Measurements from ENCODE around the gene RUNX2. TPM values are rescaled to one million over a fixed set of nuclear protein-coding genes. Genes with fewer than 3 reads are reported as not detected.

RUNX2 gene
- total and polyA plus RNA-seq, 2 experiments from 2014 or later, result 4.4 to 5.2 TPM

DNA sequence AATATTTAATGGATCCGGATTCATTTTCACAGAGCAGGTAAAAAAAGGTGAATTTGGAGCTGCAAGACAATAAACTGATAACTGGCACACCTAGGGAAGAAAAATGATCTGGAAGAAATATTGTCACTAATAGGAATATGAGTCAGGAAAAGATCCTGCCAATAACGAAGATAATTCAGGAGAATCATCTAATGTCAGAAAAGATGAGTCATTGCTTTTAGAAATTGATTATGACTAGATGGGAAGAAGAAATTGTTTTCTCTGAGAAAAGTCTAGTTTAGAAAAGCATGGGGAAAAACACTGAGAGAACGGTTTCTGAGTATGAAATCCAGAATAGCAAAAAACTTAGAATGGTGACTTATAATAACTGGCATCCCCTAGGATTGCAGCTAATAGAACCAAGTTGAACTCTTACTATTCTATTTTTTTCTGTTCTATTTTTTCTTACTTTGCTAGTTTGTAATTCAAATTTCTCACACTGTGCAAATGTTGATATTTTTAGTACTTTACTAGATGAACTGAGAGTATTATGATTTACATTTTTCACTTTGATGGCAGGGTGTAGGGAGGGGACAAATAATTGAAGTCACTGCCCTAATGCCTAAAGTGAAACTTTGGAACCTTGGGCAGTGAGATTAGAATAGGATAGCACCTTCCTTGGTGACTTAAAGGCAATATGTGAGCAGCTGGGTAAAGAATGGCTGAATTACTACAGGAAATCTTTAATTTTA lies 87.8 kb downstream of the RUNX2 start:
- Histone ChIP-seq H4K20me1 (ENCODE audit: insufficient read depth) (no peaks in the 10 kb centered on the region), H3K4me2 (ENCODE audit: unreplicated experiment) (peak overlapping the region; percentile 47), H3K9ac (no peak overlapping the region), H3K36me3 (ENCODE audit: low read depth) (no peaks in the 10 kb centered on the region), H3K27ac (no peak overlapping the region), H3K9me3 (ENCODE audit: low read depth) (no peaks in the 10 kb centered on the region), H3K27me3 (replicated peaks; ENCODE audit: insufficient read depth) (no peaks in the 10 kb centered on the region), H3K4me1 (ENCODE audit: insufficient read depth) (peaks cover 30% of the 10 kb centered on the region), H3K79me2 (ENCODE audit: insufficient read depth) (peaks cover 25% of the 10 kb centered on the region), H3F3A (ENCODE audit: insufficient read depth) (peaks cover 35% of the 10 kb centered on the region), H2AFZ (no peak overlapping the region), H3K9me2 (ENCODE audit: insufficient read depth) (no peaks in the 10 kb centered on the region), H3K4me3 (no peak overlapping the region)
- WGBS, 2 experiments (ENCODE audit: low coverage in 1 of 2, low lambda C conversion rate in 2 of 2, missing lambda C conversion rate in 2 of 2), result 56% methylated on average over 3 of the region's 3 CpGs
- TF ChIP-seq EZH2 (IDR thresholded peaks at IDR 0.05; ENCODE audit: insufficient read depth, poor library complexity, severe bottlenecking) (no peak), EZH2phosphoT487 (IDR thresholded peaks at IDR 0.05; ENCODE audit: insufficient read depth, low read depth) (no peak)
- in situ Hi-C loops (cut with MboI), result loop anchor here (10.0 kb wide), 1 partner anchor 761 kb away; no protein-coding TSS in a partner anchor
- peak; percentile 41 for DNase-seq

GRCh38 chr6:45416700-45417099 lies 88.6 kb downstream of the RUNX2 start:
- Histone ChIP-seq H3K9ac (no peak overlapping the region), H3F3A (ENCODE audit: insufficient read depth) (peaks cover 35% of the 10 kb centered on the region), H3K4me3 (no peak overlapping the region), H3K36me3 (ENCODE audit: low read depth) (no peaks in the 10 kb centered on the region), H3K27me3 (replicated peaks; ENCODE audit: insufficient read depth) (no peaks in the 10 kb centered on the region), H2AFZ (no peak overlapping the region), H3K9me2 (ENCODE audit: insufficient read depth) (no peaks in the 10 kb centered on the region), H3K4me1 (ENCODE audit: insufficient read depth) (peaks cover 30% of the 10 kb centered on the region), H3K4me2 (ENCODE audit: unreplicated experiment) (peak overlapping the region; percentile 47), H3K79me2 (ENCODE audit: insufficient read depth) (peaks cover 32% of the 10 kb centered on the region), H3K27ac (no peak overlapping the region), H3K9me3 (ENCODE audit: low read depth) (no peaks in the 10 kb centered on the region), H4K20me1 (ENCODE audit: insufficient read depth) (no peaks in the 10 kb centered on the region)
- in situ Hi-C loops (cut with MboI), result loop anchor here (10.0 kb wide), 1 partner anchor 762 kb away; no protein-coding TSS in a partner anchor
- no peak for TF ChIP-seq EZH2phosphoT487 (IDR thresholded peaks at IDR 0.05; ENCODE audit: insufficient read depth, low read depth)
- WGBS, 2 experiments (ENCODE audit: low coverage in 1 of 2, low lambda C conversion rate in 2 of 2, missing lambda C conversion rate in 2 of 2), result 38 to 41% methylated on average over 2 of the region's 2 CpGs
- peak; percentile 46 for DNase-seq

- in situ Hi-C loops (cut with MboI), result loop anchor here (10.0 kb wide), 1 partner anchor 763 kb away; no protein-coding TSS in a partner anchor
- WGBS, 2 experiments (ENCODE audit: low coverage in 1 of 2, low lambda C conversion rate in 2 of 2, missing lambda C conversion rate in 2 of 2), result 94 to 100% methylated on average over 2 of the region's 2 CpGs
- H3F3A ChIP-seq (ENCODE audit: insufficient read depth), result peaks cover 35% of the 10 kb centered on the region
These were observed 89.3 kb downstream of the RUNX2 start for GRCh38 chr6:45417436-45417835.

GRCh38 chr6:45419571-45420082 lies 91.5 kb downstream of the RUNX2 start:
- Histone ChIP-seq H3K4me1 (ENCODE audit: insufficient read depth) (peaks cover 34% of the 10 kb centered on the region), H2AFZ (no peak overlapping the region), H3F3A (ENCODE audit: insufficient read depth) (peaks cover 35% of the 10 kb centered on the region), H3K27me3 (replicated peaks; ENCODE audit: insufficient read depth) (no peaks in the 10 kb centered on the region), H3K9ac (peak overlapping the region; percentile 90; the same call in 1 of the 2 replicates), H4K20me1 (ENCODE audit: insufficient read depth) (no peaks in the 10 kb centered on the region), H3K9me3 (ENCODE audit: low read depth) (no peaks in the 10 kb centered on the region), H3K27ac (no peak overlapping the region), H3K36me3 (ENCODE audit: low read depth) (no peaks in the 10 kb centered on the region), H3K79me2 (ENCODE audit: insufficient read depth) (peaks cover 59% of the 10 kb centered on the region), H3K4me2 (ENCODE audit: unreplicated experiment) (peak overlapping the region; percentile 95), H3K4me3 (peak overlapping the region; percentile 98; the same call in 1 of the 2 replicates), H3K9me2 (ENCODE audit: insufficient read depth) (no peaks in the 10 kb centered on the region)
- TF ChIP-seq EZH2 (IDR thresholded peaks at IDR 0.05; ENCODE audit: insufficient read depth, poor library complexity, severe bottlenecking) (no peak), EZH2phosphoT487 (IDR thresholded peaks at IDR 0.05; ENCODE audit: insufficient read depth, low read depth) (no peak)
- in situ Hi-C loops (cut with MboI), result loop anchor here (10.0 kb wide), 1 partner anchor 765 kb away; no protein-coding TSS in a partner anchor
- WGBS, 2 experiments (ENCODE audit: low coverage in 1 of 2, low lambda C conversion rate in 2 of 2, missing lambda C conversion rate in 2 of 2), result 49 to 58% methylated on average over 35 to 38 of the region's 38 CpGs
- DNase-seq, result no peak

More at GRCh38 chr6:45417436-45417835, 89.3 kb downstream of the RUNX2 start:
- H3K36me3 ChIP-seq (ENCODE audit: low read depth), result no peaks in the 10 kb centered on the region
- no peaks in the 10 kb centered on the region for H3K27me3 ChIP-seq (replicated peaks; ENCODE audit: insufficient read depth)
- H3K9me2 ChIP-seq (ENCODE audit: insufficient read depth), result no peaks in the 10 kb centered on the region
- peaks cover 37% of the 10 kb centered on the region for H3K79me2 ChIP-seq (ENCODE audit: insufficient read depth)
- peaks cover 30% of the 10 kb centered on the region for H3K4me1 ChIP-seq (ENCODE audit: insufficient read depth)
- H3K9me3 ChIP-seq (ENCODE audit: low read depth), result no peaks in the 10 kb centered on the region
- H3K4me2 ChIP-seq (ENCODE audit: unreplicated experiment), result peak overlapping the region; percentile 12
- H3K27ac ChIP-seq, result no peak overlapping the region
- no peak overlapping the region for H3K9ac ChIP-seq
- TF ChIP-seq EZH2 (IDR thresholded peaks at IDR 0.05; ENCODE audit: insufficient read depth, poor library complexity, severe bottlenecking) (no peak), EZH2phosphoT487 (IDR thresholded peaks at IDR 0.05; ENCODE audit: insufficient read depth, low read depth) (no peak)
- H2AFZ ChIP-seq, result no peak overlapping the region
- no peak overlapping the region for H3K4me3 ChIP-seq
- no peaks in the 10 kb centered on the region for H4K20me1 ChIP-seq (ENCODE audit: insufficient read depth)
- peak; percentile 42 for DNase-seq
